ENCODE measurements around the gene PCDH9.

The PCDH9 gene

GRCh38 chr13:66359393-66359792 is 870.7 kb downstream of the PCDH9 start:
- Histone ChIP-seq H3K4me2 (ENCODE audit: low read length) (no peak overlapping the region), H3K4me3 (ENCODE audit: low read length) (no peak overlapping the region), H3K36me3 (ENCODE audit: insufficient read depth, low read length) (no peaks in the 10 kb centered on the region)

GRCh38 chr13:66358564-66358963 is 871.6 kb downstream of the PCDH9 start:
- Histone ChIP-seq H3K27me3 (ENCODE audit: control insufficient read depth, insufficient read depth, low read length) (no peaks in the 10 kb centered on the region), H3K36me3 (ENCODE audit: insufficient read depth, low read length) (no peaks in the 10 kb centered on the region), H3K4me1 (ENCODE audit: control insufficient read depth, insufficient read depth, low read length) (no peaks in the 10 kb centered on the region), H3K9me3 (replicated peaks; ENCODE audit: low read length) (no peaks in the 10 kb centered on the region), H3K9ac (ENCODE audit: low read depth, low read length) (no peak overlapping the region), H3K4me3 (ENCODE audit: low read length) (no peak overlapping the region), H3K4me2 (ENCODE audit: low read length) (no peak overlapping the region)

More at GRCh38 chr13:66359393-66359792, 870.7 kb downstream of the PCDH9 start:
- Histone ChIP-seq H3K4me1 (ENCODE audit: control insufficient read depth, insufficient read depth, low read length) (no peaks in the 10 kb centered on the region), H3K27me3 (ENCODE audit: control insufficient read depth, insufficient read depth, low read length) (no peaks in the 10 kb centered on the region), H3K9me3 (replicated peaks; ENCODE audit: low read length) (no peaks in the 10 kb centered on the region), H3K9ac (ENCODE audit: low read depth, low read length) (no peak overlapping the region)

- H3K9me3 ChIP-seq (replicated peaks; ENCODE audit: low read length): no peaks in the 10 kb centered on the region
- no peak overlapping the region for H3K4me2 ChIP-seq (ENCODE audit: low read length)
- H3K9ac ChIP-seq (ENCODE audit: low read depth, low read length): no peak overlapping the region
- H3K4me1 ChIP-seq (ENCODE audit: control insufficient read depth, insufficient read depth, low read length): no peaks in the 10 kb centered on the region
- H3K36me3 ChIP-seq (ENCODE audit: insufficient read depth, low read length): no peaks in the 10 kb centered on the region
- no peaks in the 10 kb centered on the region for H3K27me3 ChIP-seq (ENCODE audit: control insufficient read depth, insufficient read depth, low read length)
- H3K4me3 ChIP-seq (ENCODE audit: low read length): no peak overlapping the region
Observed at GRCh38 chr13:66357463-66357862, 872.7 kb downstream of the PCDH9 start.

GRCh38 chr13:66354879-66355751 is 875.0 kb downstream of the PCDH9 start:
- no peaks in the 10 kb centered on the region for H3K36me3 ChIP-seq (ENCODE audit: insufficient read depth, low read length)
- H3K4me2 ChIP-seq (ENCODE audit: low read length): no peak overlapping the region
- no peaks in the 10 kb centered on the region for H3K9me3 ChIP-seq (replicated peaks; ENCODE audit: low read length)
- H3K27me3 ChIP-seq (ENCODE audit: control insufficient read depth, insufficient read depth, low read length): no peaks in the 10 kb centered on the region
- H3K4me3 ChIP-seq (ENCODE audit: low read length): no peak overlapping the region
- no peak overlapping the region for H3K9ac ChIP-seq (ENCODE audit: low read depth, low read length)
- H3K4me1 ChIP-seq (ENCODE audit: control insufficient read depth, insufficient read depth, low read length): no peaks in the 10 kb centered on the region

- H3K4me1 ChIP-seq (ENCODE audit: control insufficient read depth, insufficient read depth, low read length): no peaks in the 10 kb centered on the region
- no peaks in the 10 kb centered on the region for H3K36me3 ChIP-seq (ENCODE audit: insufficient read depth, low read length)
- H3K4me2 ChIP-seq (ENCODE audit: low read length): no peak overlapping the region
- no peaks in the 10 kb centered on the region for H3K9me3 ChIP-seq (replicated peaks; ENCODE audit: low read length)
- H3K4me3 ChIP-seq (ENCODE audit: low read length): no peak overlapping the region
- H3K9ac ChIP-seq (ENCODE audit: low read depth, low read length): no peak overlapping the region
- no peaks in the 10 kb centered on the region for H3K27me3 ChIP-seq (ENCODE audit: control insufficient read depth, insufficient read depth, low read length)
Observed at GRCh38 chr13:66353664-66354063, 876.5 kb downstream of the PCDH9 start.

GRCh38 chr13:66349966-66350365 is 880.2 kb downstream of the PCDH9 start:
- Histone ChIP-seq H3K9ac (ENCODE audit: low read depth, low read length) (no peak overlapping the region), H3K27me3 (ENCODE audit: control insufficient read depth, insufficient read depth, low read length) (no peaks in the 10 kb centered on the region), H3K4me2 (ENCODE audit: low read length) (no peak overlapping the region), H3K36me3 (ENCODE audit: insufficient read depth, low read length) (no peaks in the 10 kb centered on the region), H3K4me3 (ENCODE audit: low read length) (no peak overlapping the region), H3K9me3 (replicated peaks; ENCODE audit: low read length) (no peaks in the 10 kb centered on the region), H3K4me1 (ENCODE audit: control insufficient read depth, insufficient read depth, low read length) (no peaks in the 10 kb centered on the region)

- no peaks in the 10 kb centered on the region for H3K27me3 ChIP-seq (ENCODE audit: control insufficient read depth, insufficient read depth, low read length)
- H3K4me2 ChIP-seq (ENCODE audit: low read length): no peak overlapping the region
- no peak overlapping the region for H3K9ac ChIP-seq (ENCODE audit: low read depth, low read length)
- H3K9me3 ChIP-seq (replicated peaks; ENCODE audit: low read length): no peaks in the 10 kb centered on the region
- no peaks in the 10 kb centered on the region for H3K36me3 ChIP-seq (ENCODE audit: insufficient read depth, low read length)
- no peak overlapping the region for H3K4me3 ChIP-seq (ENCODE audit: low read length)
- no peaks in the 10 kb centered on the region for H3K4me1 ChIP-seq (ENCODE audit: control insufficient read depth, insufficient read depth, low read length)
Observed at GRCh38 chr13:66348745-66349690, 881.1 kb downstream of the PCDH9 start.

GRCh38 chr13:66347486-66348117 is 882.5 kb downstream of the PCDH9 start:
- Histone ChIP-seq H3K36me3 (ENCODE audit: insufficient read depth, low read length) (no peaks in the 10 kb centered on the region), H3K4me3 (ENCODE audit: low read length) (no peak overlapping the region)

GRCh38 chr13:66345971-66346370 is 884.2 kb downstream of the PCDH9 start:
- H3K4me3 ChIP-seq (ENCODE audit: low read length): no peak overlapping the region
- H3K9ac ChIP-seq (ENCODE audit: low read depth, low read length): no peak overlapping the region
- no peaks in the 10 kb centered on the region for H3K9me3 ChIP-seq (replicated peaks; ENCODE audit: low read length)
- H3K36me3 ChIP-seq (ENCODE audit: insufficient read depth, low read length): no peaks in the 10 kb centered on the region
- no peaks in the 10 kb centered on the region for H3K27me3 ChIP-seq (ENCODE audit: control insufficient read depth, insufficient read depth, low read length)
- peaks cover 10% of the 10 kb centered on the region for H3K4me1 ChIP-seq (ENCODE audit: control insufficient read depth, insufficient read depth, low read length)
- no peak overlapping the region for H3K4me2 ChIP-seq (ENCODE audit: low read length)

More at GRCh38 chr13:66347486-66348117, 882.5 kb downstream of the PCDH9 start:
- Histone ChIP-seq H3K9ac (ENCODE audit: low read depth, low read length) (no peak overlapping the region), H3K4me2 (ENCODE audit: low read length) (no peak overlapping the region), H3K4me1 (ENCODE audit: control insufficient read depth, insufficient read depth, low read length) (no peaks in the 10 kb centered on the region), H3K27me3 (ENCODE audit: control insufficient read depth, insufficient read depth, low read length) (no peaks in the 10 kb centered on the region), H3K9me3 (replicated peaks; ENCODE audit: low read length) (no peaks in the 10 kb centered on the region)

- H3K27me3 ChIP-seq (ENCODE audit: control insufficient read depth, insufficient read depth, low read length): no peaks in the 10 kb centered on the region
- no peak overlapping the region for H3K9ac ChIP-seq (ENCODE audit: low read depth, low read length)
Observed at GRCh38 chr13:66345518-66345810, 884.7 kb downstream of the PCDH9 start.

GRCh38 chr13:66344805-66345517 is 885.2 kb downstream of the PCDH9 start:
- Histone ChIP-seq H3K4me1 (ENCODE audit: control insufficient read depth, insufficient read depth, low read length) (peaks cover 10% of the 10 kb centered on the region), H3K4me3 (ENCODE audit: low read length) (no peak overlapping the region), H3K9ac (ENCODE audit: low read depth, low read length) (no peak overlapping the region), H3K27me3 (ENCODE audit: control insufficient read depth, insufficient read depth, low read length) (no peaks in the 10 kb centered on the region), H3K9me3 (replicated peaks; ENCODE audit: low read length) (no peaks in the 10 kb centered on the region), H3K4me2 (ENCODE audit: low read length) (no peak overlapping the region), H3K36me3 (ENCODE audit: insufficient read depth, low read length) (no peaks in the 10 kb centered on the region)

More at GRCh38 chr13:66345518-66345810, 884.7 kb downstream of the PCDH9 start:
- Histone ChIP-seq H3K4me2 (ENCODE audit: low read length) (no peak overlapping the region), H3K4me1 (ENCODE audit: control insufficient read depth, insufficient read depth, low read length) (peaks cover 10% of the 10 kb centered on the region), H3K36me3 (ENCODE audit: insufficient read depth, low read length) (no peaks in the 10 kb centered on the region), H3K9me3 (replicated peaks; ENCODE audit: low read length) (no peaks in the 10 kb centered on the region), H3K4me3 (ENCODE audit: low read length) (no peak overlapping the region)
